Central memory CD8-positive, alpha-beta T cell (primary cell): Measurements from ENCODE around the gene OR5A1.
"Not testable (repeated sequence)": the region's sequence is repeated elsewhere in the genome, so short reads cannot be mapped to it uniquely, and the experiment has no call there.

Experiments
- ATAC-seq: fragments of 150-1000 bp; cut with Tn5 transposase; replicated peaks from 2 replicates; pipeline ENCODE4 v1.10.0; 2022; ENCODE audit warnings: mild to moderate bottlenecking, moderate FRiP score, moderate number of reproducible peaks; ENCODE audit not compliant: poor library complexity, severe bottlenecking; ENCODE audit errors: extremely low read depth
- DNase-seq, 2 donors: peaks; one replicate each; pipeline ENCODE4 v3.0.0; 2021; ENCODE audit warnings: low spot score in 2 of 2
- H3K27ac Mint-ChIP-seq: one replicate; pipeline ENCODE4 v1.8.0; 2022; ENCODE audit warnings: low read depth, mild to moderate bottlenecking, moderate library complexity, mixed read lengths
- H3K27me3 Mint-ChIP-seq: one replicate; pipeline ENCODE4 v1.8.0; 2022; ENCODE audit warnings: mixed read lengths
- H3K36me3 Mint-ChIP-seq: one replicate; pipeline ENCODE4 v1.8.0; 2022; ENCODE audit warnings: mild to moderate bottlenecking, moderate library complexity, mixed read lengths; ENCODE audit not compliant: insufficient read depth
- H3K4me1 Mint-ChIP-seq: one replicate; pipeline ENCODE4 v1.8.0; 2022; ENCODE audit warnings: mixed read lengths
- H3K4me3 Mint-ChIP-seq: one replicate; pipeline ENCODE4 v1.8.0; 2022; ENCODE audit warnings: mild to moderate bottlenecking, moderate library complexity, mixed read lengths
- H3K9me3 Mint-ChIP-seq: one replicate; pipeline ENCODE4 v1.8.0; 2022; ENCODE audit warnings: mixed read lengths

Gene OR5A1

GRCh38 chr11:59427068-59427382, 9.2 kb upstream of the OR5A1 start:
- no peak for DNase-seq
- no peaks in the 10 kb centered on the region for H3K36me3 Mint-ChIP-seq
- no peak overlapping the region for H3K4me3 Mint-ChIP-seq
- no peaks in the 10 kb centered on the region for H3K4me1 Mint-ChIP-seq
- peaks cover 41% of the 10 kb centered on the region for H3K27me3 Mint-ChIP-seq
- no peak overlapping the region for H3K27ac Mint-ChIP-seq
- ATAC-seq, result no peak
- no peaks in the 10 kb centered on the region for H3K9me3 Mint-ChIP-seq

- Mint-ChIP-seq H3K9me3 (no peaks in the 10 kb centered on the region), H3K4me3 (no peak overlapping the region), H3K36me3 (no peaks in the 10 kb centered on the region), H3K27ac (no peak overlapping the region), H3K4me1 (no peaks in the 10 kb centered on the region), H3K27me3 (peaks cover 47% of the 10 kb centered on the region)
- ATAC-seq (no peak), DNase-seq (peak in 1 of 2 donors; percentile 23)
Observed at GRCh38 chr11:59429924-59430516, 6.2 kb upstream of the OR5A1 start.

GRCh38 chr11:59437770-59438169, 1.5 kb downstream of the OR5A1 start:
- H3K4me3 Mint-ChIP-seq, result no peak overlapping the region
- no peaks in the 10 kb centered on the region for H3K9me3 Mint-ChIP-seq
- DNase-seq (no peak), ATAC-seq (no peak)
- H3K27me3 Mint-ChIP-seq, result peaks cover 24% of the 10 kb centered on the region
- H3K27ac Mint-ChIP-seq, result no peak overlapping the region
- H3K4me1 Mint-ChIP-seq, result no peaks in the 10 kb centered on the region
- no peaks in the 10 kb centered on the region for H3K36me3 Mint-ChIP-seq

- ATAC-seq, DNase-seq, H3K9me3 Mint-ChIP-seq, H3K4me1 Mint-ChIP-seq, H3K27ac Mint-ChIP-seq, H3K4me3 Mint-ChIP-seq, H3K36me3 Mint-ChIP-seq: not testable (repeated sequence)
- peaks cover 34% of the 10 kb centered on the region for H3K27me3 Mint-ChIP-seq
Observed at GRCh38 chr11:59445624-59446023, 9.4 kb downstream of the OR5A1 start.

GRCh38 chr11:59448484-59448883, 12.2 kb downstream of the OR5A1 start:
- no peak for ATAC-seq
- H3K27ac Mint-ChIP-seq, result no peak overlapping the region
- no peaks in the 10 kb centered on the region for H3K9me3 Mint-ChIP-seq
- H3K27me3 Mint-ChIP-seq, result peaks cover 49% of the 10 kb centered on the region
- no peaks in the 10 kb centered on the region for H3K4me1 Mint-ChIP-seq
- no peak for DNase-seq
- H3K36me3 Mint-ChIP-seq, result no peaks in the 10 kb centered on the region
- H3K4me3 Mint-ChIP-seq, result no peak overlapping the region

GRCh38 chr11:59456661-59457060, 20.4 kb downstream of the OR5A1 start, which contains the start of gene OR4D6:
Gene OR4D6 (plus strand): TSS chr11:59456961. CDS start chr11:59456961, 0 bp downstream.
- Mint-ChIP-seq H3K27ac (no peak within 1 kb of the TSS), H3K36me3 (no peaks in the 10 kb centered on the region), H3K4me3 (no peak within 1 kb of the TSS), H3K27me3 (peaks cover 67% of the 10 kb centered on the region), H3K4me1 (no peaks in the 10 kb centered on the region), H3K9me3 (no peaks in the 10 kb centered on the region)
- no peak for ATAC-seq
- DNase-seq, result no peak

GRCh38 chr11:59459916-59460315, 23.6 kb downstream of the OR5A1 start:
- no peak for ATAC-seq
- Mint-ChIP-seq H3K27ac (no peak overlapping the region), H3K4me3 (no peak overlapping the region), H3K4me1 (no peaks in the 10 kb centered on the region), H3K36me3 (no peaks in the 10 kb centered on the region), H3K27me3 (peaks cover 75% of the 10 kb centered on the region), H3K9me3 (no peaks in the 10 kb centered on the region)
- DNase-seq, result no peak

GRCh38 chr11:59463190-59463641, 26.9 kb downstream of the OR5A1 start:
- no peak for ATAC-seq
- H3K36me3 Mint-ChIP-seq, result no peaks in the 10 kb centered on the region
- H3K27ac Mint-ChIP-seq, result no peak overlapping the region
- no peak for DNase-seq
- no peaks in the 10 kb centered on the region for H3K4me1 Mint-ChIP-seq
- no peaks in the 10 kb centered on the region for H3K9me3 Mint-ChIP-seq
- no peak overlapping the region for H3K4me3 Mint-ChIP-seq
- H3K27me3 Mint-ChIP-seq, result peaks cover 65% of the 10 kb centered on the region

- ATAC-seq (no peak), DNase-seq (no peak)
- Mint-ChIP-seq H3K9me3 (no peaks in the 10 kb centered on the region), H3K4me1 (no peaks in the 10 kb centered on the region), H3K27ac (no peak within 1 kb of the TSS), H3K4me3 (no peak within 1 kb of the TSS), H3K27me3 (peaks cover 71% of the 10 kb centered on the region), H3K36me3 (no peaks in the 10 kb centered on the region)
Observed at GRCh38 chr11:59473015-59473414, 36.7 kb downstream of the OR5A1 start, which contains the start of gene OR4D10. Gene OR4D10 (plus strand): TSS chr11:59473315. CDS start chr11:59477430, 4,115 bp downstream.

- Mint-ChIP-seq H3K36me3 (no peaks in the 10 kb centered on the region), H3K27me3 (peaks cover 70% of the 10 kb centered on the region), H3K4me1 (no peaks in the 10 kb centered on the region), H3K9me3 (no peaks in the 10 kb centered on the region), H3K4me3 (no peak overlapping the region), H3K27ac (no peak overlapping the region)
- DNase-seq (no peak), ATAC-seq (no peak)
Observed at GRCh38 chr11:59475176-59475575, 38.9 kb downstream of the OR5A1 start.

GRCh38 chr11:59479906-59480305, 43.6 kb downstream of the OR5A1 start:
- DNase-seq (no peak), ATAC-seq (no peak)
- Mint-ChIP-seq H3K27me3 (peaks cover 42% of the 10 kb centered on the region), H3K4me3 (no peak overlapping the region), H3K4me1 (no peaks in the 10 kb centered on the region), H3K27ac (no peak overlapping the region), H3K9me3 (no peaks in the 10 kb centered on the region), H3K36me3 (no peaks in the 10 kb centered on the region)

GRCh38 chr11:59480359-59480758, 44.1 kb downstream of the OR5A1 start:
- H3K4me3 Mint-ChIP-seq, result no peak overlapping the region
- no peaks in the 10 kb centered on the region for H3K9me3 Mint-ChIP-seq
- ATAC-seq (no peak), DNase-seq (no peak)
- H3K36me3 Mint-ChIP-seq, result no peaks in the 10 kb centered on the region
- H3K27me3 Mint-ChIP-seq, result peaks cover 42% of the 10 kb centered on the region
- no peak overlapping the region for H3K27ac Mint-ChIP-seq
- H3K4me1 Mint-ChIP-seq, result no peaks in the 10 kb centered on the region
